ENCODE results near the gene TBC1D8. TPM values are rescaled to one million over a fixed set of nuclear protein-coding genes. Genes with fewer than 3 reads are reported as not detected.

TBC1D8 gene
- total and polyA plus RNA-seq, 2 donors (not counting 1 experiment from before 2014, with no cell fraction given), result 1.7 to 15.7 TPM

GRCh38 chr2:101152272-101153076 is 1.3 kb upstream of the TBC1D8 start:
- Mint-ChIP-seq H3K4me3 (peak overlapping the region; percentile 80), H3K27me3 (peaks cover 17% of the 10 kb centered on the region), H3K9me3 (ENCODE audit: insufficient read depth) (no peaks in the 10 kb centered on the region), H3K27ac (peak overlapping the region; percentile 27), H3K4me1 (peaks cover 27% of the 10 kb centered on the region)
- no peak overlapping the region for H3K27ac ChIP-seq (ENCODE audit: low read length in 2 of 2)
- H3K79me2 ChIP-seq (ENCODE audit: control insufficient read depth, insufficient read depth, low read length), result no peaks in the 10 kb centered on the region
- ATAC-seq (ENCODE audit: low read depth), result peak; percentile 18
- peak overlapping the region; percentile 51 to 66 (median 57) for H3K4me3 ChIP-seq (ENCODE audit: control extremely low read depth in 1 of 5, extremely low read depth in 1 of 5, insufficient read depth in 1 of 5, low read depth in 2 of 5, low read length in 4 of 5)
- ChIA-PET CTCF (interaction anchor here (0.7 to 4.8 kb wide), 14 partner anchors 21 to 545 kb away, joined by 3 to 42 read pairs (median 4); partner anchors contain the start of genes CNOT11 and RPL31), POLR2A (interaction anchor here (1.1 kb wide), 1 partner anchor 21 kb away, joined by 4 read pairs; no protein-coding TSS in a partner anchor)
- DNase-seq, result peak; percentile 55
- H3K9ac ChIP-seq (ENCODE audit: low read length), result peak overlapping the region; percentile 60
- no peaks in the 10 kb centered on the region for H4K20me1 ChIP-seq (ENCODE audit: control insufficient read depth, insufficient read depth, low read length, poor library complexity, severe bottlenecking)
- WGBS (ENCODE audit: insufficient coverage), result 5% methylated on average over 21 of the region's 21 CpGs
- no peak for TF ChIP-seq EZH2 (IDR thresholded peaks at IDR 0.05; ENCODE audit: borderline replicate concordance, insufficient read depth, low read depth, low read length, poor library complexity, severe bottlenecking)
- TF ChIP-seq CTCF (IDR thresholded peaks at IDR 0.05), result peak; percentile 22
- H3K4me1 ChIP-seq (ENCODE audit: control insufficient read depth in 2 of 2, insufficient read depth in 2 of 2, low read length in 2 of 2), result peaks cover 23 to 29% of the 10 kb centered on the region in 2 donors
- peaks cover 0 to 26% (median 18%) of the 10 kb centered on the region in 4 experiments for H3K27me3 ChIP-seq (replicated peaks in 1 of 4; ENCODE audit: control extremely low read depth in 1 of 4, control insufficient read depth in 3 of 4, insufficient read depth in 4 of 4, low read length in 3 of 4)
- peaks cover 0 to 4% (median 0%) of the 10 kb centered on the region in 3 donors for H3K9me3 ChIP-seq (ENCODE audit: control extremely low read depth in 1 of 3, control insufficient read depth in 2 of 3, insufficient read depth in 1 of 3, low read length in 2 of 3)
- H3K4me2 ChIP-seq (replicated peaks; ENCODE audit: low read depth, low read length, poor library complexity, severe bottlenecking), result peak overlapping the region; percentile 97
- no peaks in the 10 kb centered on the region for H3K36me3 ChIP-seq (replicated peaks in 1 of 2; ENCODE audit: control extremely low read depth in 1 of 2, control insufficient read depth in 1 of 2, extremely low read depth in 1 of 2, insufficient read depth in 2 of 2, low read length in 1 of 2)
- H2AFZ ChIP-seq (ENCODE audit: insufficient read depth, low read depth, low read length, poor library complexity, severe bottlenecking), result peak overlapping the region; percentile 69
- intact Hi-C loops (cut with micrococcal nuclease), result loop anchor here (1.0 to 10.0 kb wide), 4 partner anchors 100 to 568 kb away; partner anchors contain the start of genes CNOT11 and RNF149

All from B cell (primary cell).